Measurements from ENCODE around the gene HMGCS1.
"Not testable (repeated sequence)": the region's sequence is repeated elsewhere in the genome, so short reads cannot be mapped to it uniquely, and the experiment has no call there.

Gene HMGCS1

DNA sequence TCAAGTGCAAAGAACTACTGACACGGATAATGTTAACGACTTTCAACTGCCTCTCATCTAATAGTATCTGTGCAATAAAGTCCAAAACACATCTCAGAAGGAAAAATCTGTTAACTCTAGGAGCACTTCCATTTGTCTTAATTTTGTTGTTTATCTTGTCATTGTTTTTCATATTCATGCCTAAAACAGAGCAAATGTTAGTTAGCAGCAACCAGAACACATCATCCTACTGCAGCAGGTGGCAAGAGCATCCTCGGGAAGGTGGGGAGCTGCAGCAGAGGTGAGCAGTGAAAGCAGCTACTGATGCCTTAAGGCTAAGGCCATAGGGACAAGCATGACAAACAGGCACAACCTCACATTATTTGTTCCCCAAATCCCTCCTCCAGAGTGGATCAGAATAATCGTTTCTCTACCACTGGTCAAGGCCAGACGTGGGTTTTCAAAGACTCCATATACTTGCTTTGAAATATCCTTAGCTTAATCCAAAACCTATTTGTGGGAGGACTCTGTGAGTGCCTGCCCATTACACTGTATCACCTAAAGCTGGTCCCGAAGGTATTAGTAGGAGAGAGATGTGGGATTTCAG, 1.0 kb downstream of the HMGCS1 start:
- DNase-seq = no peak

DNA sequence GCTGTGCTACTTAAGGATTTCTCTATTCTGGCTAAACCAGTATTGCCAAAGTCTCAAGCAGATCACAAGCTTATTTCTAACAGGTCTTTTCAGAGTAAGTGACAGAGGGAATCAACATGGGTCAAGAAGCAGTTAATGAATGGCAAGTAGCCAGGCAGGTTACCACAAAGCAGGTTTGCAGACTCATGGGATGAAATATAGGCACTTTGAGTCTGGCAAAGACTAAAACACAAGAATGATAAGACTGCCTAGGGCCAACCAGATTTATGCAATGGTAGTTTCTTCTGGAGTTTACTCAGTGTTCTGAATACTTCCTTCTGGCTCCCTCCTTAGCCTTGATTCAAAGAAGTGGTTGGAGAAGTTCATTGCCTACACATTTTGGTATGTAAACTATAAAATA, 3.6 kb downstream of the HMGCS1 start:
- DNase-seq = no peak

DNA sequence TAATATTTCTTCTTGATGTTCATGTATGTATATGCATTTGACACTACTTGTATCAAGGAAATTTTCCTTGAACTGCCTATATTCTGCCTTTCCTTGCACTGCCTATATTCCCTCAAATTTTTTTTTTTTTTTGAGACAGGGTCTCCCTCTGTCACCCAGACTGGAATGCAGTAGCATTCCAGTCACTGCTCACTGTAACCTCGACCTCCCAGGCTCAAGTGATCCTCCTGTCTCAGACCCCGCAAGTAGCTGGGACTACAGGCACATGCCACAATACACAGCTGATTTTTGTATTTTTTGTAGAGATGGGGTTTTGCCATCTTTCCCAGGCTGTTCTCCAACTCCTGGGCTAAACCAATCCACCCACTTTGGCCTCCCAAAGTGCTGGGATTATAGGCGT, 4.1 kb downstream of the HMGCS1 start:
- DNase-seq = no peak

DNA sequence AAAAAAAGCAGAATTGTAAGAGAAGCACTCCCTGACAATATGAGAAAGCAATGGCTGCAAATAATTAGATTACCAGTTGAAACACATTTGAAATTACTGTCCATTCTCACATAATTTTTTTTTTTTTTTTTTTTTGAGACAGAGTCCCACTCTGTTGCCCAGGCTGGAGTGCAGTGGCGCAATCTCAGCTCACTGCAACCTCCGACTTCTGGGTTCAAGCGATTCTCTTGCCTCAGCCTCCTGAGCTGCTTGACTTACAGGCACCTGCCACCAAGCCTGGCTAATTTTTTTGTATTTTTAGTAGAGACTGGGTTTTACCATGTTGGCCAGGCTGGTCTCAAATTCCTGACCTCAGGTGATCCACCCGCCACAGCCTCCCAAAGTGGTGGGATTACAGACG, 6.3 kb downstream of the HMGCS1 start:
- DNase-seq = not testable (repeated sequence)

DNA sequence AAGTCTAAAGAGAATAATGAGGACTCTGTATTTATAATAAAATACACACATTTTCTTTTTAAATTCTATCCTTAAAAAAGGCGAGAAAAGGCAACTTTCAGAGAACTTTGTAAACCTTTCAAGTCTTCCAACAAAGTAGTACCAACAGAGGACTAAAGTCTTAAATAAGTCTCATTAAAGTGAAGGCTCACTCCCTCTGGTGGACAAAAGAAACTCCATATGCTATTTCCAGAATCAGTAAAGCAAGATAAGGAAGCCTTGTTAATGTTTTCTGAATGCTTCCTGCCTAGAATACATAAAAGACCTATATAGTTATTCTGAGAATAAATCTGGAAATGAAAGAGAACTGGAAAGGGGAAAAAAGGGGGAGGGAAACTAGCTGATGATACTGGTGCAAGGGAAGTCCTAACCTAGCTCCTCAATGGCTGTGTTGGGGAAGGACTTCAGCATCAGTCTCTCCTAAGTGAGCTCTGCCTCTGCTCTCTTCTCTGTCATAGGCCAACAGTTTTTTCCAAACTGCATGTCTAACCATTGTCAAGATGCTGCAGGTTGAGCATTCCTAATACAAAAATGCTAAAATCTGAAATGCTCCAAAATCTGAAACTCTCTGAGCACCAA, 7.2 kb downstream of the HMGCS1 start:
- DNase-seq = no peak

DNA sequence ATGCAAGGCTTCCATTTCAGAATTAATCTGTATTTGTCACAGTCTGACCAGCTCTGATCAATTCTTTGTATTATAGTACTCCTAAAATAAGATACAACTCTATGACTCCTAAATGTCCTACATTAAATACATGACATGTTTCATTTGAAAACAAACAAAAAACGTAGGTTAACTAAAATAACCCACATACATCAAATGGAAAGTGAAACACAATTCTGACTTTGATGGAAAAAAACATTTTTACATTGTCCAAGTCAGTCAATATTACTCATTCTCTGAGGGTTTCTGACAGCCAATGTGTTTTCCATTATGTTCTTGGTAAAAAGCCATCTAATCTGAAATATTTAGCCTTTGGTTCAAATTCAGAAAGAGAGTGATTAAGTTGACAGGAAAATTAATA, 8.7 kb downstream of the HMGCS1 start:
- no peak for DNase-seq

DNA sequence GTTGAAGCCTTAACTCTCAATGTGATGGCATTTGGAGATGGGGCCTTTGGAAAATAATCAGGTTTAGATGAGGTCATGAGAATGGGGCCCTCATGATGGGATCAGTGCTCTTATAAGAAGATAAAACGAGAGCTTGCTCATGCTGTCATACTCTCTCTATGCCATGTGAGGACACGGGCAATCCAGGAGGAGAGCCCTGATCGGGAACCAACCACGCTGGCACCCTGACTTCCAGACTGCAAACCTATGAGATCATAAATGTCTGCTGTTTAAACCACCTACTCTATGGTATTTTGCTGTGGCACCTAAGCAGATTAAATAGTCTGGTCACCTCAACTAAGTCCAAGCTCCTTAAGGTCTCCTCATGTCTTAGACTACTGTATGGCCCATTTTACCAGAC, 10.0 kb downstream of the HMGCS1 start:
- DNase-seq = no peak

DNA sequence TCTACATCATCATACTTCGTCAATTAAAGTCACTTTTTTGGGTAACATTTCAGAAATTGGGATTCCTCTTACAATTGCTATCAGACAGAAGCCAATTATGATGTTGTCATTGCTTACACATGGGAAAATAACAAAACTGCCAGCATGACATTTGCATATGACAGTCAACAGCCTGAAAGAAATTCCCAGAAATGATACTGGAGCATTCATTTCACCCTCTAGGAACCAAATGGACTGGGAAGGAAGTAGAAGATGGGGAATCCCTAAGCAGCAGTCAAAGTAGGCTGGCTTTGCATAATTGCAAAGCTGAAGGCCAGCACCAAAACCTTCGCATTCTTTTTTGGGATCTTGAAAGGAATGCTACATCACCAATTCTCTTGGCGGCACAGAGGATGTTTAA, 10.7 kb downstream of the HMGCS1 start:
- no peak for DNase-seq

DNA sequence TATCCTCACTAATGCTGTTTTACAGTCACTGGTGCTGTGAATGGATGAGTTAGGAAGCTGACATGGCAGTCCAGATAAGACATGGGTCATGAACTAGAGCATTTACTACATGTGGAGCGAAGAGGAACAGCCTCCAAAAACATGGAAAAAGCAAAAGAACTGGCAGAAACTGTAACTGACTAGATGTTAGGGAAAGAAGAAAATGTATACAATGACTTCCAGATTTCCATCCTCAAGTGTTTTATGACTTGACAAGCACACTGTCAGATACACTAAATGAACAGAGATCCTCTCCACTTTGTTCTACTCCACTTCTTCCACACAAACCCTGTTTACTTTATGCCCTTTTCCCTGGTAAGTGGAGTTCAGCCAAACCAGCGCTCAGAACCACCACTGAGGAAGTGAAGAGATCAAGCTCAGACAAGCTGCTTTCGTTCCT, 11.5 kb downstream of the HMGCS1 start:
- DNase-seq = no peak

DNA sequence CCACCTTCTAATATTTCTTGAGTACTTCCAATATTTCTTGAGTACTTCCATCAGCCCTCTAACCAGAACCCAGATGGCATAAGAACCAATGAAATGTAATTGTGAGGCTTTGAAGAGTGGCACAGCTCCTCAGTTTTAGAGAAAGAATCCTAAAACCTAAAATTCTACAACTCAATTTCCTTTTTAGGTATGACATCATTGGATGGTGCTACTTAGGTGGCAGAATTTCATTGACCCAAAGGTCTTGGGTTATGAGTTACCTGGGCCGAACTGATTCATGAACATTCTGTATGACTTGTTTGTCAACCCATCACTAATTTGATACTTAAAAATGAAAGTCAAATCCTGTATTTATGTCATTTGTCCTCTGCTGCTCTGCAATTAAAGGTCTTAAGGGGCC, 13.1 kb downstream of the HMGCS1 start:
- DNase-seq = no peak

DNA sequence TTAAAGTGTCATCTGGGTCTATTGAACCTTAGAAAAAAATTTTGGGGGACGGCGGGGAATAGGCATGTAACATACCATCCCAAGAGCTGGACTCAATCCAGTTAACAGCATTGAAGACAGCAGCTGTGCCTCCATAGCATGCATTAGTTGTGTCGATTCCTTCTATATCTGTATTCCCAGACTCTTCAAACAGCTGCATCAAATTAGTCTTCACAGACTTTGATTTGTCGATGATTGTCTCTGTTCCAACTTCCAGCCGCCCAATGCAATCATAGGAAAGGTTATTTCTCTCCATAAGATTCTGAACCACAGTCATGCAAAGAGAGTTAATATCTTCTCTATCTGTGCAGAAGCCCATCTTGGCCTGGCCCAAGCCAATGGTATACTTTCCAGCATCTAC, 14.8 kb downstream of the HMGCS1 start:
- no peak for DNase-seq

DNA sequence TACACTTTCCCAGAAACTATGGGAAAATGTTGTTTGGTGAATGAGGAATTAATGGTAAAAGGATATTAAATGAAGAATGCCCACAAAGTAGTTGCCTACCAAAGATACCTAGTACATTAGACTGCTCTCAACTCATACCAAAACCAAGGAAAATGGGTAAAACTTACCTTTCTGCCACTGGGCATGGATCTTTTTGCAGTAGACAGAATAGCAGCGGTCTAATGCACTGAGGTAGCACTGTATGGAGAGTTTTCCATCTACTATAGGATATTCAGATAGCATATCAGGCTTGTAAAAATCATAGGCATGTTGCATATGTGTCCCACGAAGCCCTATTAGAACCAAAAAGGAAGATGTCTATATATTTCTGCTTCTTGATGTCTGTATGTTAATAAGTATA, 16.4 kb downstream of the HMGCS1 start:
- no peak for DNase-seq

DNA sequence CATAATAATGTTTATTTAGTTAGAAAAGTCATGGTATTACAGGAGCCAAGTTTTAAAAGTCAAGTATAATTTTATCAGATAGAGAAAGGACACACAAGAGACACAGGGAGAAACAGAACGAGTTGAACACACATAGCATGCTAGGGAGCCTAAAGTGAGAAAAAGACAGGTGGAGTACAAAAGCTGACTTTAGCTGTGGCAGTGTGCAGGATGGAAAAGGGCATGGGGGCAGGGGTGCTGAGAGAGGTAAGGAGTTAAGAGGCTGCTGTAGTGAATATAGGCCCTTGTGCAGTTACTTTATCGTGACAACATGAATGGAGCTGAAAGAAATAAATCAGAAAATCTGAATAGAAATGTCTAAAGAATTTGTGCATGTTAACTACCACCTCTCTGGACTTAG, 18.0 kb downstream of the HMGCS1 start:
- no peak for DNase-seq

DNA sequence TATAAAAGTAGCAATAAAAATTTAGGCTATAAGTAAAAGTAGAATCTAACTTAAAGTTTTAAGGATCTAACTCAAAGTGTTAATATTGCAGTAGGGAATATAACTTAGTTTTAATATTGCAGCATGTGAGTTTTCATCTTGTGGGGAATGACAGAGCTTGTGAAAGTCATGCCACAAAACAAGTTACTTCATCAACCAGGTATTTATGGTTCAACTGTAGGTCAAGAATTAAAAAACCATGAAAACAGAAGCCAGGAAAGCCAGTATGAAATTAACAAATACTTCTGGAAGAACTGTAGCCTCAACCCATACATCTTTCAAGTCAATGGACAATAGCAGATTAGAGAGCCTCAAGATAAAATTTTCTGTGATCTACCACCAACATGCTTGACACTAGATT, 19.0 kb downstream of the HMGCS1 start:
- DNase-seq = no peak

DNA sequence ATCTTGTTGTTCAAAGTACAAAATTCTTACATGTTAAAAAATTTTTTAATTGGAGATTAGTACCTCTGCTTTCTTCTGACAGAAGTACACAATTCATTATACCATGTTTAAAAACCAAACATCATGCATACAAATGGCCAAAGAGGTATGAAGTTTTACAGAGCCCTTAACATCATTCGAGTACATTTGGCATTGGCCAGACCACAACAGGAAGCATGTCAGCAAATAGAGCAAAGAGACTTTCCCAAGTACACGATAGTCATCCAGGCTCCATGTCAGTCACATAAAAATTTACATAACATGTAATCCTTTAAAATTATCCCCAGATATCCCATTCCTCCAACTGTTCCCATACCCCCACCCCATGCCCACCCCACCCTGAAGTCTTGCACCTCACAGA, 22.5 kb downstream of the HMGCS1 start:
- DNase-seq = no peak

DNA sequence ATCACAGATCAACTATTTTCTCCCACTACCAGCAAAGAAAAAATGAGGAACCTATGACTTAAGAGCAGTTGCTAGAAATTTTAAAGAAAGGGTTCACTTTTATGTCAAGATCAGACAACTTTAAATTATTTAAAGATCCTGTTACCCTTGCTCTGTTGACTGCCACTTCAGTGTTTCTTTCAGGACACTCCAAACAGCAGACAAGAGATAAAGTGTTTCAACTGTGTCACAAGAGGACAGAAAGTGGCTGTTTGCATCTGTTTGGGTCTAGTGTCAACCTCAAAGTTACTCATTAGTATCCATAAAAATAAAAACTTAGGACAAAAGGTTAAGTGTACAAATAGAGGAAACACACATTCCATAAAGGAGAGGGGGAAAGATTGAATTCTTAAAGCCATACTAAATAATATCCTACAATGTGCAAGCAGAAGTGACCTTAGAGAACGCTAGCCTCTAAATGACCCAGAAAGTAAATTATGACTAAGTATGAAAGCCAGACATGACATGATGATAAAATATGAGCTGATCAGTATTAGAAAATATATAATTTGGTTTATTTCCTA, 24.9 kb downstream of the HMGCS1 start:
- DNase-seq = no peak

DNA sequence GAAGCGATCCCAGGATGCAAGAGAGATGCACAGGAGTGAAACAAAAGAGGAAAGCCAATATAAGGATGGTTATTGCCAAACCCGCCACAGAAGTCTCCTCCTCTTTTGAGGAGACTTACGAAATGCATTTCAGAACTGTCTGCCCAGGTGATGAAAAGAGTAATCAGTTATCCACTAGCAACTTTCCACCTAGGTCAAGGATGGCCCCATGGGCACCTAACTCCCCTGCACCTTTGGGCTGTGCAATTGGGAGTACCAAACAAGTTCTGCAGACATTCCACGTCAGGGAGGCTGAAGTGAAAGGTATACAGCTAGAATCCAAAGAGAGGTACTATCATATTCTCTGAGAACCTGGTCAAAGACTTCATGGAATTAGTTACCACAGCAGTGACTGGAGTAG, 25.7 kb downstream of the HMGCS1 start:
- no peak for DNase-seq

DNA sequence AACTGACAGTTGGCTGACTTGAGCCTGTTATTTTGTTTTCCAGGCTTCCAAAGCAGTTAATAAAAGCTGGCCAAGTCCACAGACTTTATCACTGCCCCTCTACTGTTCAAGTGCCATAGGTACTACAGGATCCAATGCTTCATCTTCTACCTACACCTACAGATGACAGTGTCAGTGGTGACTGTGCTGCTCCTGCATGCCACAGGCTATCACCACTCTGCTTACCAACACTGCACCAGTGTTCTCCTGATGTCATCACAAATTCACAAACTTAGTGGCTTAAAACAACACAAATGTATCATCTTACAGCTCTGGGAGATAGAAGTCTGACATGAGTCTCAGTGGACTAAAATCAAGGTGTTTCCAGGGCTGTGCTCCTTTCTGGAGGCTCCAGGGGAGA, 26.6 kb downstream of the HMGCS1 start:
- no peak for DNase-seq

DNA sequence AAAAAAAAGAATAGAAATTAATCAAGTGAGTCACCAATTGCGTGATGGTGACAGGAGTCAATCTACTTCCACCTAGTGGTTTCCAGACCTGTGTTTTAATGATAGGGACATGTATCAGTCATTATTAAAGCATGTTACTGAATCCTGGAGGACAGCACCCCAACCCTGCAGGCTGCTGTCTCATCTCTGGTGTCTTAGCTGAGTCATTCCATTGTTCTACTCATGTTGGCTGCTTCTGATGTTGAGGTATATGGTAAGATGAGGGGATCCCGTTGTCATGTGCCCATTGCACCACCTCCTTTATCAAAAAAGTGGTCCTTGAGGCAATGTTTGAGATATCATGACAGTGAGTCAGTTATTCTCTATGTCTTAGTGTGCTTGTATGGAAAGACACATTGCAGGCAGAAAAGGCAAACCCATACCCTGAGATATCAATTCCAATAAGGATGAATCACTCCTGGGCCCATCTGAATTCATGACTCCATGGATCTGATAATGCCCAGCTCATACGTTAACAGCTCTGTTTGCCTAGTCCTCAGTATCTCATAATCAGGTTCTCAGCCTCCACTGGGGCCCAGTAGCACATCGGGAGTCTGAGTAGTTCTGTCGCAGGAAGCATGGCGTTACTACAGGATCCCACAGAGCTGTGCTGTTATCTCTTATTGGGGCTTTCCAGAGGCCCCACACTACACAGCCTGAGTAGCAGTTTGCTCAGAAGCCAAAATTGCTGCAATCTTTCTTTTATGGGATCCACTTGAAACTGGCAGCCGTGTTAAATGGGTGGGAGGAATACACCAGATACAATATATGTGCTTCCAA, 31.2 kb downstream of the HMGCS1 start:
- DNase-seq = no peak

DNA sequence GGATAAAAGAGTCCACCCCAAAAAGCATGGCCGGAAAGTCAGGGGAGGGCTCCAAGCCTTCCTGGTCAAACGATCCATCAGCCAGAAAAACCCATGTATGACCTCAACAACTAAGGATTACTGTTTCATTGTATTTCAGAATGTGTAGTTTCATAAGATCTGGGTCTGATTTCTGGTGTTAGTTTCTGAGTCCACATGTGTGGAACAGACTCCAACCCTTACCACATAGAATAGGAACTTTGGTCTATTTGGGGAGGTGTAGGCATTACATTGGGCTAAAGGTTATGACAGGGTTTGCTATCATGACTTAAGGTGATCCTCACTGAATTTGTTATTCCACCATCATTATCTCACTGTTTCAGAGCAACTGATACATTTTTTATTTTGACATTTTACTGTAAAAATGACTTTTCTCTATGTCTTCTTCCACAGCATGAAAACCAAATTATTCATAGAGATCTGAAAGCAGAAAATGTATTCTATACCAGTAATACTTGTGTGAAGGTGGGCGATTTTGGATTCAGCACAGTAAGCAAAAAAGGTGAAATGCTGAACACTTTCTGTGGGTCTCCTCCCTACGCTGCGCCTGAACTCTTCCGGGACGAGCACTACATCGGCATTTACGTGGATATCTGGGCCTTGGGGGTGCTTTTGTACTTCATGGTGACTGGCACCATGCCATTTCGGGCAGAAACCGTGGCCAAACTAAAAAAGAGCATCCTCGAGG, 33.5 kb downstream of the HMGCS1 start:
- no peak for DNase-seq

DNA sequence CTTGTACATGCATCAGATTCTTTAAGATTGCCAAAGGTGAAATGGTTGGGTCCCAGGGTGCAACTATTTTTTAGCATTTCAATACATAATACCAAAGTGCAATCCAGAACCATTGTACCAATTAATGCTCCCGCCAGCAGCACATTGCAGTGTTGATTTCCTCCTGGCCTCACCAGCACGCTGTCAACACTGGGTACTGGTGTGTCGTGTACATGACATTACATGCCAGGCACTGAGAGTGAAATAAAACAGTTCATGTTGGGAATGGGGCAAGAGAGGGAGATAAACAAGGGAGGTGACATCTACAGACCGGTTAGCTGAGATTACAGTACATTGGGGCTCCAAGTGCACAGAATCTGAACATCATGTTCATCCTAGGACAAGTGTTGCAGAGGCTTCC, 37.8 kb downstream of the HMGCS1 start:
- no peak for DNase-seq

DNA sequence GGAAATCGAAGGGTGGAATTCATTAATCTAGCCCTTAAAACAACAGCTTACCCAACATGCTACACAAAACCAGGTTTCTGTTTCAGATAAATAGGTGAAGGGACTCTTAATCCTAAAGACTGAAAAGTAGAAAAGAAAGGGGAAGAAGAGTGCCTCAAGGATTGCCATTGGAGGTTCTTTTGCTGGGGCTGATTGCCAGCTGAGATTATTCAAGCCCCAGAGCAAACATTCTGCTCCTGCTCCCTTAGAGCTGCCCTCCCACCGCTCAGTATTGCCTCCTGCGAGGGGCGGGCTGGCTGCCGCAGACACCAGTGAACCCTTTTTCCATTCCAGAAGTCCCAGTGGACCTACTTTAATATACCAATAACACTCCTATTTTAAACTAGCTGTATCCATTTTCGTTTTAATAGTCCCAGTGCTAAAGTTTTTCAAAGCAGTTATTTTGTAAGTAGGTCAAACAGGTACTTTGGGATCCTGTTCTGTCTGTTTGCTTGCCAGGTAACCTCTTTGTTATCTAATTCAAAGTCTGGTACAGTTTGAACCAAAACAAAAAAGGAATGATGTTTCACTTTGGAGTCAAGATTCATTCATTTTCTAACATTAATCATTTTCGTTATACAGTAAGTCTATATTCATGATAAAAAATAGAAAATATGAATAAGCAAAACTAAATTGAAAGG, 38.6 kb downstream of the HMGCS1 start:
- no peak for DNase-seq

DNA sequence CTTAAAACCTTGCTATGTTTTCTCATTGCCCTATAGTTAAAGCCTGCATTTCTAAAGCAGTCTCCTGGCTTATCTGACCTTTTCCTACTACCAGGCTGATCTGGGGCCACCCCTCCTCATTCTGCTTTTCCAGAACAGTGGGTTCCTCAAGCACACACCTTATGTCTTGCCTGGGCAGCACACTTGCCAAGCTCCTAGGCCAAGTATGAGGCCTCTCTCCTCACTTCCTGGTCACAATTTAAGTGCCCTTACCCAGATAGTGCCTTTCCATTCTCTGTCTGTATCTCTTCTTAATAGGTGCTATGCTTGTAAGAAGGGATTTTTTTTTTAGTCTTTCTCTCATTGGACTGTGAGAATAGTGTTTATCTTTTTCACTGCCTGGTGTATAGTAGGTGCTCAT, 39.7 kb downstream of the HMGCS1 start:
- DNase-seq = no peak

Measured in GOT3 (cell line).